SK-N-SH (cell line): ENCODE data around the gene C6orf118. TPM values are rescaled to one million over a fixed set of nuclear protein-coding genes. Genes with fewer than 3 reads are reported as not detected.

Experiments
- CTCF ChIA-PET: fragments of 300-600, 350-600 bp; formaldehyde crosslinking; extraction: SDS; loops from one replicate; lab custom pipeline; 2021; lab: Yijun Ruan, JAX
- POLR2A ChIA-PET: fragments of 350-600 bp; sonication (Branson Sonifier 250); formaldehyde crosslinking; extraction: SDS; loops from one replicate; lab custom pipeline; 2020; ENCODE audit warnings: antibody characterized with exemption, inconsistent platforms; lab: Yijun Ruan, JAX
- DNase-seq: peaks from one replicate; pipeline ENCODE4 v3.0.0; 2012
- H2AFZ ChIP-seq: fragments of 200-600 bp; sonication (generic); 2 replicates; pipeline ENCODE4 v1.8.1; 2016; ENCODE audit warnings: antibody characterized with exemption, mild to moderate bottlenecking, low read depth
- H3F3A ChIP-seq: fragments of 200-600 bp; sonication (generic); replicated peaks from 2 replicates; pipeline ENCODE3; 2016; ENCODE audit warnings: antibody characterized with exemption, mild to moderate bottlenecking; ENCODE audit not compliant: insufficient read depth
- H3K27ac ChIP-seq, 2 experiments: fragments of 200-500 bp in 1 of 2; fragments of 200-600 bp in 1 of 2; sonication (Bioruptor generic) in 1 of 2; sonication (generic), shearing (Covaris generic) in 1 of 2; 2 replicates each; pipeline versions ENCODE4 v1.5.1 to v1.6.1; 2014 to 2016; ENCODE audit warnings: low read depth in 2 of 2, inconsistent platforms in 1 of 2, low read length in 1 of 2, mild to moderate bottlenecking in 1 of 2, mixed read lengths in 1 of 2
- H3K27me3 ChIP-seq: fragments of 200-600 bp; sonication (generic), shearing (Covaris generic); 2 replicates; pipeline ENCODE4 v1.6.1; 2016; ENCODE audit warnings: mixed run types; ENCODE audit not compliant: insufficient read depth
- H3K36me3 ChIP-seq, 2 experiments: fragments of 200-500 bp in 1 of 2; fragments of 200-600 bp in 1 of 2; sonication (Bioruptor generic) in 1 of 2; sonication (generic) in 1 of 2; replicated peaks in 1 of 2; 2 replicates each; pipeline versions ENCODE3 to v1.5.1; 2014 to 2016; ENCODE audit warnings: low read length in 1 of 2, mild to moderate bottlenecking in 1 of 2; ENCODE audit not compliant: insufficient read depth in 2 of 2, control insufficient read depth in 1 of 2
- H3K4me1 ChIP-seq, 2 experiments: fragments of 200-500 bp in 1 of 2; fragments of 200-600 bp in 1 of 2; sonication (Bioruptor generic) in 1 of 2; sonication (generic), shearing (Covaris generic) in 1 of 2; 2 replicates each; pipeline versions ENCODE4 v1.5.1 to v1.6.1; 2014 to 2016; ENCODE audit warnings: low read depth in 1 of 2, low read length in 1 of 2, mixed run types in 1 of 2; ENCODE audit not compliant: insufficient read depth in 2 of 2, control insufficient read depth in 1 of 2
- H3K4me2 ChIP-seq: fragments of 200-600 bp; sonication (generic), shearing (Covaris generic); 2 replicates; pipeline ENCODE4 v1.6.1; 2017; ENCODE audit warnings: mixed run types
- H3K4me3 ChIP-seq, 2 experiments: fragments of 200-500 bp in 1 of 2; fragments of 200-600 bp in 1 of 2; sonication (Bioruptor generic) in 1 of 2; sonication (generic), shearing (Covaris generic) in 1 of 2; 2 replicates each; pipeline versions ENCODE4 v1.5.1 to v1.8.1; 2014 to 2016; ENCODE audit warnings: low read depth in 2 of 2, inconsistent platforms in 1 of 2, low read length in 1 of 2, mild to moderate bottlenecking in 1 of 2, mixed read lengths in 1 of 2, moderate library complexity in 1 of 2
- H3K79me2 ChIP-seq: fragments of 200-600 bp; sonication (generic); 2 replicates; pipeline ENCODE4 v1.8.1; 2017; ENCODE audit warnings: mild to moderate bottlenecking; ENCODE audit not compliant: insufficient read depth
- H3K9ac ChIP-seq: fragments of 200-600 bp; sonication (generic); 2 replicates; pipeline ENCODE4 v1.6.1; 2017; ENCODE audit warnings: mixed run types
- H3K9me2 ChIP-seq: fragments of 200-600 bp; sonication (generic); 2 replicates; pipeline ENCODE4 v1.6.1; 2017; ENCODE audit warnings: mixed run types
- H3K9me3 ChIP-seq: fragments of 200-600 bp; sonication (generic); 2 replicates; pipeline ENCODE4 v1.6.1; 2017; ENCODE audit warnings: mixed run types, mild to moderate bottlenecking, moderate library complexity
- H4K20me1 ChIP-seq: fragments of 200-600 bp; sonication (generic); 2 replicates; pipeline ENCODE4 v1.6.1; 2017; ENCODE audit warnings: mild to moderate bottlenecking, mixed run types; ENCODE audit not compliant: insufficient read depth
- CHD2 ChIP-seq: fragments of 150-350 bp; IDR thresholded peaks from 2 replicates; pipeline ENCODE4 v1.6.1; 2018; ENCODE audit warnings: low read length; ENCODE audit not compliant: partially characterized antibody
- ELF1 ChIP-seq: IDR thresholded peaks from 2 replicates; pipeline ENCODE4 v1.4.0; 2012
- EP300 ChIP-seq, 2 experiments: IDR thresholded peaks; 2 replicates each; pipeline versions ENCODE4 v1.4.0 to v1.6.1; 2012; ENCODE audit warnings: borderline replicate concordance in 1 of 2, low read depth in 1 of 2, low read length in 1 of 2
- EZH2phosphoT487 ChIP-seq: fragments of 200-600 bp; sonication (generic); IDR thresholded peaks from 2 replicates; pipeline ENCODE4 v1.6.1; 2017; ENCODE audit warnings: low read depth, mixed run types, mild to moderate bottlenecking, antibody characterized with exemption, moderate library complexity, borderline replicate concordance
- FOXJ3 ChIP-seq: sonication (generic); formaldehyde crosslinking; IDR thresholded peaks from 2 replicates; pipeline ENCODE4 v1.5.1; 2020; ENCODE audit warnings: mild to moderate bottlenecking, missing genetic modification reagents
- FOXM1 ChIP-seq: IDR thresholded peaks from 2 replicates; pipeline ENCODE4 v1.4.0; 2012; ENCODE audit warnings: low read depth, mild to moderate bottlenecking
- JUND ChIP-seq: IDR thresholded peaks from 2 replicates; pipeline ENCODE4 v1.4.0; 2012
- MEF2A ChIP-seq: IDR thresholded peaks from 2 replicates; pipeline ENCODE4 v1.4.0; 2012; ENCODE audit warnings: low read depth, borderline replicate concordance
- NRF1 ChIP-seq: IDR thresholded peaks from 2 replicates; pipeline ENCODE4 v1.6.1; 2012; ENCODE audit warnings: low read depth, mild to moderate bottlenecking, low read length
- POLR2AphosphoS5 ChIP-seq: IDR thresholded peaks from 2 replicates; pipeline ENCODE4 v1.6.1; 2012; ENCODE audit warnings: low read depth, low read length
- RXRA ChIP-seq: IDR thresholded peaks from 2 replicates; pipeline ENCODE4 v1.4.0; 2012; ENCODE audit warnings: low read depth, mild to moderate bottlenecking, borderline replicate concordance
- TAF1 ChIP-seq: IDR thresholded peaks from 2 replicates; pipeline ENCODE4 v1.6.1; 2012; ENCODE audit warnings: low read depth, mild to moderate bottlenecking, low read length, moderate library complexity, borderline replicate concordance
- TCF12 ChIP-seq: IDR thresholded peaks from 2 replicates; pipeline ENCODE4 v1.4.0; 2012
- YY1 ChIP-seq: IDR thresholded peaks from 2 replicates; pipeline ENCODE4 v1.4.0; 2012; ENCODE audit warnings: low read depth, mild to moderate bottlenecking
- WGBS: methylation state at CpG from one replicate; pipeline ENCODE4 v1.1.6; 2017; ENCODE audit warnings: low lambda C conversion rate; 5-methylcytosine and 5-hydroxymethylcytosine counted together
- polyA plus RNA-seq, 3 experiments: library from polyadenylated mRNA; depleted of rRNA; stranded (reverse); fragments of >200 nt; gene quantifications; 2 replicates each; pipeline ENCODE4 v1.2.3, GENCODE V29; 2012
- TF ChIP-seq, protein P1 (sequence below): fragments of 150-350 bp; IDR thresholded peaks from 2 replicates; pipeline ENCODE4 v1.6.1; 2016; ENCODE audit warnings: mild to moderate bottlenecking, low read depth, low read length
- TF ChIP-seq, protein P2 (sequence below): IDR thresholded peaks from 2 replicates; pipeline ENCODE4 v1.4.0; 2012; ENCODE audit warnings: low read depth
- TF ChIP-seq, protein P3 (sequence below): fragments of 200-600 bp; sonication (generic); IDR thresholded peaks from 2 replicates; pipeline ENCODE4 v1.6.1; 2017; ENCODE audit warnings: antibody characterized with exemption, mild to moderate bottlenecking, moderate library complexity

Gene C6orf118
- polyA plus RNA-seq, 1 of the 3 experiments (the other 2 are of a cell fraction): not detected

DNA sequence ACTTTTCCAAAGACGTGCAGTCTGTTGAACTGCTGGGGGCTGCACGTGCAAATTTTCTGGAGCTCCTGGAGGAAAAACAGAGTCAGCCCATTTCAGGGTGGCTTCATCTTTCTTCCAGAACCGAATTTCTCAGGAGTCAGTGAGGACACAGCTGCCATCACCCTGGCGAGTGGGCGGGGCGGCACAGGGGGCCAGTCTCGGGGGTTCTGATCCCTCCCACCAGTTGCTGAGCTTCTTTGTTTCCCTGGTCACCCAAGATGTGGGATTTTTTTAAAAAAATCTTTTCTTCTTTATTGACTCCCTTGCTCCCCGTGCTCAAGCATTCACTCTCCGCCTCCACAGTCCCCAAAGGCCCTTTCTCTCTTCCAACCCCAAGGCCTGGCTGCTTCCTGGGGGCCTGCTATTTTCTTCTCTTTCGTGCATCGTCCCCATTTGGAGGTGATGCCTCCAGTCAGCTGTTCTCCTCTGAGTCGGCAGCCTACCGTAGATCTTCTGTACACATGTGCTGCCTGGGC, 8.9 kb downstream of the C6orf118 start:
- 41% methylated on average over 13 of the region's 13 CpGs for whole genome bisulfite sequencing
- H3K36me3 ChIP-seq: no peaks in the 10 kb centered on the region
- H3K4me2 ChIP-seq: no peak overlapping the region
- ChIA-PET CTCF (no interaction called here), POLR2A (no interaction called here)
- H3K27me3 ChIP-seq: no peaks in the 10 kb centered on the region
- H3K27ac ChIP-seq: no peak overlapping the region
- no peak overlapping the region for H3K4me3 ChIP-seq
- H2AFZ ChIP-seq: no peak overlapping the region
- DNase-seq: no peak
- no peaks in the 10 kb centered on the region for H3K9me3 ChIP-seq
- H3F3A ChIP-seq: no peaks in the 10 kb centered on the region
- H4K20me1 ChIP-seq: no peaks in the 10 kb centered on the region
- H3K4me1 ChIP-seq: no peaks in the 10 kb centered on the region
- H3K9me2 ChIP-seq: no peaks in the 10 kb centered on the region
- TF ChIP-seq, protein P1, sequence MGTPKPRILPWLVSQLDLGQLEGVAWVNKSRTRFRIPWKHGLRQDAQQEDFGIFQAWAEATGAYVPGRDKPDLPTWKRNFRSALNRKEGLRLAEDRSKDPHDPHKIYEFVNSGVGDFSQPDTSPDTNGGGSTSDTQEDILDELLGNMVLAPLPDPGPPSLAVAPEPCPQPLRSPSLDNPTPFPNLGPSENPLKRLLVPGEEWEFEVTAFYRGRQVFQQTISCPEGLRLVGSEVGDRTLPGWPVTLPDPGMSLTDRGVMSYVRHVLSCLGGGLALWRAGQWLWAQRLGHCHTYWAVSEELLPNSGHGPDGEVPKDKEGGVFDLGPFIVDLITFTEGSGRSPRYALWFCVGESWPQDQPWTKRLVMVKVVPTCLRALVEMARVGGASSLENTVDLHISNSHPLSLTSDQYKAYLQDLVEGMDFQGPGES: no peak
- TF ChIP-seq NRF1 (no peak), EZH2phosphoT487 (no peak)
- no peaks in the 10 kb centered on the region for H3K79me2 ChIP-seq
- no peak overlapping the region for H3K9ac ChIP-seq

DNA sequence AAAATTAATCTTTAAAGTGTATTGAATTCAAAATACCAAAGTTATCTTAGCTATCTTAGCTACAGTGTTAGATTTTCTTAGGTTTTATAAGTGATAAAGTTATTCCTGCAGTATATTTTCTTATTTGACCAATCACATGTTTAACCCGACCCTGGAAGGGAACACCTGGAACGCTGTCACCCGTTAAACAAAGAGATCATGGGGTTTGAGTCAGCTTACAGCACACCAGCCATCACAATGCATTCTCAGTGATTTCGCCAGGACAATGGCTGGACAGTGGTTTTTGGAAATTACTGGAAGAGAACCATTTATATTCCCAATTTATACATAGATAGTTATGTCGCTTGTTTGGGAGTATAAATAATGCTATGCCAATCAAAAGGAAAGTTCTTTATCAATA, 10.5 kb downstream of the C6orf118 start:
- Histone ChIP-seq H3K9me3 (no peaks in the 10 kb centered on the region), H3K79me2 (no peaks in the 10 kb centered on the region), H3K27ac (no peak overlapping the region), H3K4me1 (no peaks in the 10 kb centered on the region), H3K9me2 (no peaks in the 10 kb centered on the region), H3K36me3 (no peaks in the 10 kb centered on the region), H4K20me1 (no peaks in the 10 kb centered on the region), H3K4me2 (no peak overlapping the region), H3K4me3 (no peak overlapping the region), H3F3A (no peaks in the 10 kb centered on the region), H2AFZ (no peak overlapping the region), H3K27me3 (no peaks in the 10 kb centered on the region)
- POLR2A ChIA-PET: no interaction called here
- CTCF ChIA-PET: no interaction called here
- TF ChIP-seq, protein P2, sequence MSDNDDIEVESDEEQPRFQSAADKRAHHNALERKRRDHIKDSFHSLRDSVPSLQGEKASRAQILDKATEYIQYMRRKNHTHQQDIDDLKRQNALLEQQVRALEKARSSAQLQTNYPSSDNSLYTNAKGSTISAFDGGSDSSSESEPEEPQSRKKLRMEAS: no peak
- TF ChIP-seq, protein P3, sequence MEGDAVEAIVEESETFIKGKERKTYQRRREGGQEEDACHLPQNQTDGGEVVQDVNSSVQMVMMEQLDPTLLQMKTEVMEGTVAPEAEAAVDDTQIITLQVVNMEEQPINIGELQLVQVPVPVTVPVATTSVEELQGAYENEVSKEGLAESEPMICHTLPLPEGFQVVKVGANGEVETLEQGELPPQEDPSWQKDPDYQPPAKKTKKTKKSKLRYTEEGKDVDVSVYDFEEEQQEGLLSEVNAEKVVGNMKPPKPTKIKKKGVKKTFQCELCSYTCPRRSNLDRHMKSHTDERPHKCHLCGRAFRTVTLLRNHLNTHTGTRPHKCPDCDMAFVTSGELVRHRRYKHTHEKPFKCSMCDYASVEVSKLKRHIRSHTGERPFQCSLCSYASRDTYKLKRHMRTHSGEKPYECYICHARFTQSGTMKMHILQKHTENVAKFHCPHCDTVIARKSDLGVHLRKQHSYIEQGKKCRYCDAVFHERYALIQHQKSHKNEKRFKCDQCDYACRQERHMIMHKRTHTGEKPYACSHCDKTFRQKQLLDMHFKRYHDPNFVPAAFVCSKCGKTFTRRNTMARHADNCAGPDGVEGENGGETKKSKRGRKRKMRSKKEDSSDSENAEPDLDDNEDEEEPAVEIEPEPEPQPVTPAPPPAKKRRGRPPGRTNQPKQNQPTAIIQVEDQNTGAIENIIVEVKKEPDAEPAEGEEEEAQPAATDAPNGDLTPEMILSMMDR: no peak
- TF ChIP-seq RXRA: no peak
- TF ChIP-seq, all 33 proteins: peak for 0
- no peak overlapping the region for H3K9ac ChIP-seq
- no peak for DNase-seq
- WGBS: 36% methylated on average over 5 of the region's 5 CpGs

DNA sequence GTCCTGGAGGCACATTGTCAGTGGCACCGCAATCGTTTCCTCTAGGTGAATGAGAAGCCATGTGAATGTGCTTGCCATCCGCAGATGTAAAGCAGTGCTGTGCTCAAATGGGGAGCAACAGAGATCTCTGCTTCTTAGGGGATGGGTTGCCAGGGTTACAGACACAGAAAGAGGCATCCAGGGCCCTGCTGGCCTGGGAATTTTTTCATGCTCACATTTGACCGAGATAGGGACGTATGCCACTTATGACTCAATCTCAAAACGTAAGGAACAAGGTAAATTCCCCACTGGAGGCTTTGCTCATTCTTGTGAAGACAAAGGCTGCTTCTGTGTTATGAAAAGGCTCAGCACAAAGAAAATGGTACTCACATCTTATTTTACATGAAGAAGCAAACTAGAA, 11.0 kb downstream of the C6orf118 start:
- WGBS: 68% methylated on average over 6 of the region's 6 CpGs
- Histone ChIP-seq H3F3A (no peaks in the 10 kb centered on the region), H4K20me1 (no peaks in the 10 kb centered on the region), H3K79me2 (no peaks in the 10 kb centered on the region), H3K27ac (no peak overlapping the region), H3K4me3 (no peak overlapping the region), H3K27me3 (no peaks in the 10 kb centered on the region), H3K4me1 (no peaks in the 10 kb centered on the region), H3K9me2 (no peaks in the 10 kb centered on the region), H3K4me2 (no peak overlapping the region), H3K9ac (no peak overlapping the region), H3K9me3 (no peaks in the 10 kb centered on the region), H3K36me3 (no peaks in the 10 kb centered on the region), H2AFZ (no peak overlapping the region)
- no peak for DNase-seq
- TF ChIP-seq JUND (no peak), TCF12 (no peak), YY1 (no peak), EZH2phosphoT487 (no peak), FOXJ3 (CRISPR knock-in tag) (no peak), FOXM1 (no peak), CHD2 (no peak), ELF1 (no peak), EP300 (IDR thresholded peaks at IDR 0.05; ENCODE audit: borderline replicate concordance in 1 of 2, low read depth in 1 of 2, low read length in 1 of 2) (no peak), MEF2A (no peak), NRF1 (no peak), POLR2AphosphoS5 (no peak), TAF1 (no peak), RXRA (no peak)
- TF ChIP-seq, protein P2: no peak
- ChIA-PET POLR2A (no interaction called here), CTCF (no interaction called here)
